GM12872 (cell line): ENCODE measurements around the gene TMEFF1.

Experiments
- TF ChIP-seq, protein P1 (sequence below): IDR thresholded peaks from 3 replicates; pipeline ENCODE4 v1.5.1; 2011; ENCODE audit warnings: low read depth, mild to moderate bottlenecking, low read length, moderate library complexity; ENCODE audit not compliant: insufficient read depth

Gene TMEFF1

DNA sequence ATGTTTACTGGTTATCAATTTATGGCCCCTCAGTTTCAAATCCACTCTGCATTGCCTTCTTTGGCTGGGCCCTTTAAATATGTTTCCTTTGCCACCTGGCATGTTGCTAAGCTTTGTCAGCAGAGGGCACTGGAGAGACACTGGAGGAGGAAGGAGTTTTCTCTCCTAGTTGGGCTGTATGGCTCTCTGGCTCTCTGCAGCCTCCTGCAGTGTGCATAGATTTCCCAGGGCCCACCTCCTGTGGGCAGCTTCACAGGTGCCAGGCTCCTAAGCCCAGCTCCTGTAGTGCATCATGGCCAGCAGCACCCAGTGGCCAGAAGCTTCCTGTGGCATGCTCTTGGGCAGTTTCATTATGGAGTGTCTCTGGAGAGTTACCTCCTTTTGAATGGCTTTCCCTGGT, 128.3 kb downstream of the TMEFF1 start:
- TF ChIP-seq, protein P1, sequence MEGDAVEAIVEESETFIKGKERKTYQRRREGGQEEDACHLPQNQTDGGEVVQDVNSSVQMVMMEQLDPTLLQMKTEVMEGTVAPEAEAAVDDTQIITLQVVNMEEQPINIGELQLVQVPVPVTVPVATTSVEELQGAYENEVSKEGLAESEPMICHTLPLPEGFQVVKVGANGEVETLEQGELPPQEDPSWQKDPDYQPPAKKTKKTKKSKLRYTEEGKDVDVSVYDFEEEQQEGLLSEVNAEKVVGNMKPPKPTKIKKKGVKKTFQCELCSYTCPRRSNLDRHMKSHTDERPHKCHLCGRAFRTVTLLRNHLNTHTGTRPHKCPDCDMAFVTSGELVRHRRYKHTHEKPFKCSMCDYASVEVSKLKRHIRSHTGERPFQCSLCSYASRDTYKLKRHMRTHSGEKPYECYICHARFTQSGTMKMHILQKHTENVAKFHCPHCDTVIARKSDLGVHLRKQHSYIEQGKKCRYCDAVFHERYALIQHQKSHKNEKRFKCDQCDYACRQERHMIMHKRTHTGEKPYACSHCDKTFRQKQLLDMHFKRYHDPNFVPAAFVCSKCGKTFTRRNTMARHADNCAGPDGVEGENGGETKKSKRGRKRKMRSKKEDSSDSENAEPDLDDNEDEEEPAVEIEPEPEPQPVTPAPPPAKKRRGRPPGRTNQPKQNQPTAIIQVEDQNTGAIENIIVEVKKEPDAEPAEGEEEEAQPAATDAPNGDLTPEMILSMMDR, result peak; percentile 84

DNA sequence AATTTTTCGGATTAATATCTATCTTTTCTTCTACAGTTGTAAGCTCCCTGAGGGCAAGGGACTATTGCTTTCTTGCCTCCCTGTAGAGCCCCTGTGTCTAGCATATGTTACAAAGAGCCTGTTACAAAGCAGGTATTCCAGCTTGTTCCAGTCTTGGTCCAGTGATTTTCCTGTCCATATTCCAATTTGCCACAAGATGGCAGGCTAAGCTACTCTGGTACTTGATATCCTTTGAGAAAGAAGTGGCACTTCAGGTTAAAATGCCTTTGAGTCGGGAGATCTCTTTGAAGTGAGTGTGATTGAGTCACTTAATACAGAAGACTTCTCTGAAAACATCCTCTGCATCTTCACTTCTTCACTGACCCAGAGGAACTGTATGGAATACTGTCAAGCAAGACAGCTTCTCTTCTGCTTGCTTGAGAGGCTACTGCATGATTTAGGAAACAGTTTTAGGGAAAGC, 129.4 kb downstream of the TMEFF1 start:
- TF ChIP-seq, protein P1, result peak; percentile 48

DNA sequence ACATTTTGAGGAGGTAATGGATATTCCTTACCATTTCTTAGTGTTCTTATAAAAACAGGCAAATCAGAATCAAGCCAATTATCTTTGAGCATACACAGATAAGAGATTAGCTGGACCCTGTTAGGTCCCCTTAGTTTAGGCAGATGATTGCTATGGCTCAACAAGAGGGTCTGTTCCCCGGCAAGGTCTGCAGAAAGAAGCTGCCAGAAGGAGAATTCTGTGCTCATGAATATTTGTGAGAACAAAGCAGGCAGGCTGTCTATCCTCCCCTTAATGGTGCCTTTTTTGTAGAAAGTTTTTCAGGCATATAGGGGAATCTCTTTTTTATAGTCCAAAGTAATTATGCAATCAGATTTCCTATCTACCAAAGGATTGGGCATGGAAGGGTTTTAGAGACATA, 132.5 kb downstream of the TMEFF1 start:
- TF ChIP-seq, protein P1, result no peak

DNA sequence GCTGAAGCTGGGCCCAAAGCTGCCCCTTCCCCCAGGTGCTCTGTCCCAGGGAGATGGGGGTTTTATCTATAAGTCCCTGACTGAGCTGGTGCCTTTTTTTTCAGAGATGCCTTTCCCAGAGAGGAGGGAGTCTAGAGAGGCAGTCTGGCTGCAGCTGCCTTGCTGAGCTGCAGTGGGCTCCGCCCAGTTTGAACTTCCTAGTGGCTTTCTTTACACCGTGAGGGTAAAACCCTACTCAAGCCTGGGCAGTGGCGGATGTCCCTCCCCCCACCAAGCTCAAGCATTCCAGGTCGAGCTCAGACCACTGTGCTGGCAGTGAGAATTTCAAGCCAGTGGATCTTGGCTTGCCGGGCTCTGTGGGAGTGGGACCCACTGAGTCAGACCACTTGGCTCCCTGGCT, 146.2 kb downstream of the TMEFF1 start:
- TF ChIP-seq, protein P1, result no peak

DNA sequence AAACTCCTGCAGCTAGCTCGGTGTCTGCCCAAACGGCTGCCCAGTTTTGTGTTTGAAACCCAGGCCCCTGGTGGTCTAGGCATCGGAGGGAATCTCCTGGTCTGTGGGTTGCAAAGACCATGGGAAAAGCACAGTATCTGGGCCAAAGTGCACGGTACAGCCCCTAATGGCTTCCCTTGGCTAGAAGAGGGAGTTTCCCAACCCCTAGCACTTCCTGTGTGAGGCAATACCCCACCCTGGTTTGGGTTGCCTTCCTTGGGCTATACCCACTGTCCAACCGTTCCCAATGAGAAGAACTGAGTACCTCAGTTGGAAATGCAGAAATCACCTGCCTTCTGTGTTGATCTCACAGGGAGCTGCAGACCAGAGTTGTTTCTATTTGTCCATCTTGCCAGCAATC, 146.7 kb downstream of the TMEFF1 start:
- TF ChIP-seq, protein P1, result no peak

DNA sequence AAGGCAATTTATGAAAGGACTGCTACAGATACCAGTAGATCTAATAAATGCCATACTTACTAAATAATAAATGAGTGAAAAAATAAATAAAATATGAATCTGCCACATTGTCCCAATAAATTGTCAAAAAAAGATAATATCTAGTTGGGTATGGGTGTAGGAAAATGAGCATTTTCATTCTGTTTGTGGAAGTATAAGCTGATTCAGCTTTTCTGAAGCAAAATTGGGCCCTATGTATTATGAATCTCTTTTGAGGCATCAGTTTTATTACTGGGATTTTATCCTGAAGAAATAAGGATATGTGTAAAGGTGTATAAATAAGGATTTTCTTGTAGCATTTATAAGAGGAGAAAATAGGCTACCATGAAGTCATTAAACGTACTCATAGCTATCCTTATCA, 151.0 kb downstream of the TMEFF1 start:
- TF ChIP-seq, protein P1, result no peak

DNA sequence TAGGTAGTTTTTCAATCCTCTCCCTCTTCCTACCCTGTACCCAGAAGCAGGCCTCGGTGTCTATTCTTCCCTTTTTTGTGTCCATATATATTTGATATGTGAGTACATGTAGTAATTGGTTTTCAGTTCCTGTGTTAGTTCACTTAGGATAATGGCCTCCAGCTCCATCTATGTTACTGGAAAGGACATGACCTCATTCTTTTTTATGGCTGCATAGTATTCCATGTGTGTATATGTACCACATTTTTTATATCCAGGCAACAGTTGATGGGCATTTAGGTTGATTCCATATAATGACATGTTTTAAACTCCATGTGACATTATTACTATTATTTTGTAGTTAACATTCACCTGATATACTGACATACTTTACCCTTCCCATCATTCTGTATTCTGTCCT, 154.0 kb downstream of the TMEFF1 start:
- TF ChIP-seq, protein P1, result no peak
